ENCODE data around the gene LARP1. TPM values are rescaled to one million over a fixed set of nuclear protein-coding genes. Genes with fewer than 3 reads are reported as not detected.

Gene LARP1
- total and polyA plus RNA-seq, 2 experiments from 2014 or later = 133 to 302 TPM

GRCh38 chr5:154849791-154850201 is 94.6 kb downstream of the LARP1 start:
- peak overlapping the region; percentile 94 for H3K27ac Mint-ChIP-seq

More at GRCh38 chr5:154849791-154850201, 94.6 kb downstream of the LARP1 start:
- DNase-seq (ENCODE audit: low spot score) (no peak), ATAC-seq (peak; percentile 15; the same call in 2 of the 3 replicates)
- H3K27ac ChIP-seq (ENCODE audit: low read depth) = peak overlapping the region; percentile 85
- H3K79me2 ChIP-seq (replicated peaks; ENCODE audit: insufficient read depth) = no peaks in the 10 kb centered on the region
- H3K27me3 ChIP-seq (ENCODE audit: insufficient read depth) = no peaks in the 10 kb centered on the region
- no peaks in the 10 kb centered on the region for H3K9me2 ChIP-seq (ENCODE audit: insufficient read depth)
- H4K20me1 ChIP-seq (replicated peaks; ENCODE audit: insufficient read depth) = no peaks in the 10 kb centered on the region
- Mint-ChIP-seq H3K9me3 (no peaks in the 10 kb centered on the region), H3K4me1 (peaks cover 21% of the 10 kb centered on the region; the same call in 2 of the 3 replicates), H3K36me3 (ENCODE audit: low read depth) (no peaks in the 10 kb centered on the region), H3K4me3 (peak overlapping the region; percentile 84), H3K27me3 (ENCODE audit: insufficient read depth, low read depth, poor library complexity) (peaks cover 8% of the 10 kb centered on the region)
- H3K4me2 ChIP-seq = peak overlapping the region; percentile 69
- H2AFZ ChIP-seq = peak overlapping the region; percentile 9; the same call in 1 of the 2 replicates
- peak overlapping the region; percentile 44 for H3K4me3 ChIP-seq
- H3K36me3 ChIP-seq (ENCODE audit: insufficient read depth) = no peaks in the 10 kb centered on the region
- H3F3A ChIP-seq (replicated peaks; ENCODE audit: low read depth) = no peaks in the 10 kb centered on the region
- TF ChIP-seq CREB1 (CRISPR knock-in tag; IDR thresholded peaks at IDR 0.05; ENCODE audit: low read depth) (no peak), ZNF331 (CRISPR knock-in tag; IDR thresholded peaks at IDR 0.05; ENCODE audit: low read depth) (no peak), EZH2phosphoT487 (IDR thresholded peaks at IDR 0.05; ENCODE audit: unreplicated experiment) (no peak), NANOG (IDR thresholded peaks at IDR 0.05; ENCODE audit: borderline replicate concordance) (no peak), ZNF462 (CRISPR knock-in tag; IDR thresholded peaks at IDR 0.05) (no peak), REST (IDR thresholded peaks at IDR 0.05; ENCODE audit: unreplicated experiment) (no peak), ETS1 (IDR thresholded peaks at IDR 0.05) (no peak), STAT1 (IDR thresholded peaks at IDR 0.05; ENCODE audit: unreplicated experiment) (no peak), JUNB (IDR thresholded peaks at IDR 0.05; ENCODE audit: unreplicated experiment) (no peak), EZH2 (IDR thresholded peaks at IDR 0.05; ENCODE audit: low read depth, unreplicated experiment) (no peak), ZNF114 (CRISPR knock-in tag; IDR thresholded peaks at IDR 0.05) (no peak), POLR2AphosphoS5 (IDR thresholded peaks at IDR 0.05; ENCODE audit: low read depth) (no peak), CTCF (conservative IDR thresholded peaks at IDR 0.05; ENCODE audit: low read depth in 2 of 2) (no peak)
- H3K4me1 ChIP-seq (ENCODE audit: insufficient read depth) = 0 out of 2 replicates have a peak, but pooled peaks cover 8% of the 10 kb centered on the region

Data from GM23338 (cell line).